ENCODE data around the gene HAUS8.

DNA sequence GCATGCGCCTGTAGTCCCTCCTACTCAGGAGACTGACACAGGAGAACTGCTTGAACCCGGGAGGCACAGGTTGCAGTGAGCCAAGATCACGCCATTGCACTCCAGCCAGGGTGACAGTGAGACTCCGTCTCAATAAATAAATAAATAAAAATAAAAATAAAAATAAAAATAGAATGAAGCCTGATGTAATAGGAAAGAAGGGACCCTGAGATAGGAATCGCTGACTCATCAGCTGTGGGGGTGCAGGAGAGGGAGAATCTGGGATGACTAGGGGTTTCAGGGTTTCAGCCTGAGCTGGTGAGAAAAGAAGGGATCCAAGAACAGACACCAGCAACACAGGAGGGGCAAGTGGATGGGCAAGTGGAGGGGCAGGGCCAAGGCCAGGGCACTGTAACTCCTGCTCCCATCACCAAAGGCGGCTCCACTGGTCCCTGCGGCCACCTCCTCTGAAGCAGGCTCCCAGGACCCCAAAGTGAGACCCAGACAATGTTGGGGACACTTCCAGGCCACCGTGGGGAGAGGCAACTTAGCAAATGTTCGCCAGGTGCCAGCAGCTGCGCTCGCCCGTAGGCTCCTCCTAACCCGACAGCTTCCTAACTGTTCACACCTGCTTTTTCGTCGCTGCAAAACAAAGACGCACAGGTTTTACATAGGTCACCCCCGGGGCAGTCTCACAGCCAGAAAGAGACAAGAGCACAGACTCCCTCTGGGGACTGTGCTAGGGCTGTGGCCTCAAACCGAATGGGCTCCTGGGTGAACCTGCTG is 1.2 kb downstream of the HAUS8 start:
- TF ChIP-seq, protein P1, sequence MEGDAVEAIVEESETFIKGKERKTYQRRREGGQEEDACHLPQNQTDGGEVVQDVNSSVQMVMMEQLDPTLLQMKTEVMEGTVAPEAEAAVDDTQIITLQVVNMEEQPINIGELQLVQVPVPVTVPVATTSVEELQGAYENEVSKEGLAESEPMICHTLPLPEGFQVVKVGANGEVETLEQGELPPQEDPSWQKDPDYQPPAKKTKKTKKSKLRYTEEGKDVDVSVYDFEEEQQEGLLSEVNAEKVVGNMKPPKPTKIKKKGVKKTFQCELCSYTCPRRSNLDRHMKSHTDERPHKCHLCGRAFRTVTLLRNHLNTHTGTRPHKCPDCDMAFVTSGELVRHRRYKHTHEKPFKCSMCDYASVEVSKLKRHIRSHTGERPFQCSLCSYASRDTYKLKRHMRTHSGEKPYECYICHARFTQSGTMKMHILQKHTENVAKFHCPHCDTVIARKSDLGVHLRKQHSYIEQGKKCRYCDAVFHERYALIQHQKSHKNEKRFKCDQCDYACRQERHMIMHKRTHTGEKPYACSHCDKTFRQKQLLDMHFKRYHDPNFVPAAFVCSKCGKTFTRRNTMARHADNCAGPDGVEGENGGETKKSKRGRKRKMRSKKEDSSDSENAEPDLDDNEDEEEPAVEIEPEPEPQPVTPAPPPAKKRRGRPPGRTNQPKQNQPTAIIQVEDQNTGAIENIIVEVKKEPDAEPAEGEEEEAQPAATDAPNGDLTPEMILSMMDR (IDR thresholded peaks at IDR 0.05), result no peak
- no peak for TF ChIP-seq EZH2 (IDR thresholded peaks at IDR 0.05; ENCODE audit: borderline replicate concordance, insufficient read depth, low read depth, low read length, poor library complexity, severe bottlenecking)
